Dermis blood vessel endothelial cell (primary cell): ENCODE measurements around the gene CLEC2L. TPM values are rescaled to one million over a fixed set of nuclear protein-coding genes. Genes with fewer than 3 reads are reported as not detected.

ENCODE experiments used
- DNase-seq: peaks from one replicate; pipeline ENCODE4 v3.0.0; 2010
- total RNA-seq: library from RNA; depleted of rRNA; stranded (reverse); fragments of >200 nt; gene quantifications from 2 replicates; pipeline ENCODE4 v1.2.3, GENCODE V29; 2014

Gene CLEC2L
- total RNA-seq, 1 donor from 2014 or later, result not detected

- no peak for DNase-seq
These were observed 52.9 kb downstream of the CLEC2L start for GRCh38 chr7:139576179-139576973.

DNA sequence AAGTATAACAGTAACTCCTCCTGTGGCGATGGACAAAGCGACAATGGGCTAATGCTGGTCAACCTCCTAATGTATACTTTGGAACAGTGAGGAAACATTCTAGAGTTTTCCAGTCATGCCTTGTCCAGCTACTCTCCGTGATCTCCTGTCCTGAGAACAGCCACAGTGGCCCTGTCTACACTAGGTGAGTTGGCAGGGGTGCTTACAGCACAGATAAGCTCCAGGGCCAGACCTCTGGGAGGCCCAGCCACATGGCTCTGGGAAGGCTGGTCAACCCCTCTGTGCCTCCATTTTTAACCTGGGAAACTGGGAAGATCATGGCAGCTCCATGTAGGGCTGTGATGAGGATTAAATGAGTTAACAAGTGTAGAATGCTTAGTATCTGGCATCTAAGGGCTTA, 57.0 kb downstream of the CLEC2L start:
- DNase-seq, result no peak

DNA sequence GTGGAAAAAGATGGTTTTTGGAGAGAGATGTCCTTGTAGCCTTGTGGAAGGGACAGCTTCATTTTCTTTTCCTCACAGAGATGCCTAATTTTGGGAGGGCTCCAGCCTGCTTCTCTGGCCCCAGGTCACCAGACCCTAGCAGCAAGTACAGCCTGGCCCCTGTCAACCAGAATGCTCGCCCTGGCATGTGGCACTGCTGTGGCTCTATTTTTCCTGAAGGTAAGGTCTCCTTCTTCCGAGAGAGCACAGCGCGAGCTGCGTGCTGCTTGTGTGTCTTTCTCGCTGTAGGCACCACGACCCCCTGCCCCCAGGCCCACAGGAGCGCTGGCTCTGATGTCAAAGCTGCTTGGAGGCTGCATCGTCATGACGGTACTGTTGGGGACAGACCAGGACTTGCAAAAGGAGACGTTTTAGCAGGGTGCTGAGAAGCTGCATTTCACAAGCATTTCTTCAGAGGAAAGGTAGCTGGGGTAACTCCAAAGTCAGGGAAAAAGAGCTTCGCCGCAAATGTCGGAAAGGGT, 58.7 kb downstream of the CLEC2L start:
- DNase-seq, result no peak

- DNase-seq, result no peak
These were observed 59.2 kb downstream of the CLEC2L start for GRCh38 chr7:139582671-139583155.

DNA sequence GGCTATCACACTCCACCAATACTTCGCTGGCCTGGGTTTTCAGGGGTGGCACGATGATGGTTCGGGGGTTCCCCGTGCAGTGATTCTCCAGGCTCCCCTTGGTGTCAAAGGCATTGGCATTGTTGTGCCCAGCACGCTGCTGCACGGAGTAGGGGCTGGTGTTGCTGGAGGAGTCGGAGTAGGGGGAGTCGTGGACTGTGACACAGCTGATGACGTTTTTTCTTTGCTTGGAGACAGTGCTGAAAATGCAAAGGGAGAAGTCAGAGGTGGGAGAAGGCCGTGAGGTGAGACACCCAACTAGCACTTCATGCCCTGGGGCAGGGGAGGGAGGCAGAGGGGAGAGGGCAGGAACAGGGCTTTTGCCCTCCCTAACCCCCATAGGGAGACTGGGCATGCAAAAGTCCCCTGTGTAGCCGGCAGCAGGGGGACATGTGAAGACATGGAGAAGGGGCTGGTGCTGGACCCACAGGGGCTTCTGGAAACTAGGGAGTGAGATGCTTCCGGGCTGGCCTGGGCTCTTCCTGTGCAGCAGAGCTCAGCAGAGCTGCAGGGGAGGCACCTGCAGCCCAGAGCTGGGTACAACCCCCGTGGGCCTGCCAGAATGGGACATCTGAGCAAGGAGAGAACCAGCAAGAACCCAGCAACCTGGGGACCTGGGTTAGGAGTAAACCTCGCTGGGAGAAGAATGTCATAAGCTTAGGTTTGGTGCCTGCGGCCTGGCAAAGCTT, 60.5 kb downstream of the CLEC2L start:
- DNase-seq, result no peak

DNA sequence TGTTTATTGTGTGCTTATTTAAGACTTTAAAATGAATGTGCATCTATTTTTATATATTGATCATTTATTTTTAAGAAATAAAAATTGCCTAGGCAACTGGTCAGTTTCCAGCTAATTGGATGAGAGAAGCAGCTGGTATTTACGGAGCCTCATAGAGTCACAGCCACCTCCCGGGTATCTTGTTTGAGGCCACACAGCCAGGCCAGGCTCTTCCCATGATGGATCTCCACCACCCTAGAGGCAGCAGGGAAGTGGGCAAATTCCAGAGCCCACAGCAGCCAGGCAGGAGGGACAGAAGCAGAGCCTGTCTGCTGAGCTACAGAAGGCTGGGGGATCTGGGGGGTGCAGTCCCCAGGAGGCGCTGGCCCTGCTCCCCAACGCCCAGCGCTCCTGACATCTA, 61.6 kb downstream of the CLEC2L start:
- DNase-seq, result no peak

GRCh38 chr7:139586286-139586685, 62.8 kb downstream of the CLEC2L start:
- DNase-seq, result no peak

GRCh38 chr7:139587535-139587934, 64.0 kb downstream of the CLEC2L start:
- DNase-seq, result no peak

DNA sequence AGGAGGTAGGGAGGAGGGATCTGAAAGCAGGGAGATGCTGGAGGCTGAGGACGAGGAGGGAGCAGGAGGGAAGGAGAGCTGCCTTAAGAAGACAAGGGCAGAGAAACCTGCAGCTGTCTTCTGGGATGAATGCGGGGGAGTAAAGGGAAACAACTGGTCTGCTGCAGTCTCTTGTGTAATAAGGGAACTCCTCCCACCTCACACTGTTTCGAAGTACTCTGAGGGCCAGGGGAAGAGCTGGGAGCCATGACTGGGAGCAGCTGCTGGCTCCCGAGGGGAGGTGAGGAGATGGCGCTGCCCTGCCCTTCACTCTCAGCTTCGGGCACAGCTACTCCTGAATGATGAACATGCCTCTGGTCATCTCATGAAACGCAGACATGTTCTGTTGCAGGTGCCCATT, 65.1 kb downstream of the CLEC2L start:
- DNase-seq, result no peak

DNA sequence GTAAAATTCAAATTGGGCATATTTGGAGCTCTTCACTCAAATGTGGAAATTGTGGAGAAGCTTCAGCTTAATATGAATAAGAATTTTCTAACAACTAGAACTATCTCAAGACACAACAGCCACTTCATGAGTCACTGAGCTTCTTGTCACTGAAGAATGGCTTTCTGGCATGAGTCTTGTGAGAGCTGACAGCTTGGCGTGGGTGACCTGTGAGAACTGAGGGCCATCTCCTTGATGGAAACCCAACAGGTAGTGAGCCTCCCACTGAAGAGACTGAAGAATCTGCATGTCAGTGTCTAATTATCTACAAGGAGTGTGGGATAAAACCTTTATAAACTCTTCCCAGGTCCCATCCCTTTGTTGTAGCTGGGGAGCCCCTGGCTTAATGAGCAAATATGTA, 66.0 kb downstream of the CLEC2L start:
- DNase-seq, result no peak

DNA sequence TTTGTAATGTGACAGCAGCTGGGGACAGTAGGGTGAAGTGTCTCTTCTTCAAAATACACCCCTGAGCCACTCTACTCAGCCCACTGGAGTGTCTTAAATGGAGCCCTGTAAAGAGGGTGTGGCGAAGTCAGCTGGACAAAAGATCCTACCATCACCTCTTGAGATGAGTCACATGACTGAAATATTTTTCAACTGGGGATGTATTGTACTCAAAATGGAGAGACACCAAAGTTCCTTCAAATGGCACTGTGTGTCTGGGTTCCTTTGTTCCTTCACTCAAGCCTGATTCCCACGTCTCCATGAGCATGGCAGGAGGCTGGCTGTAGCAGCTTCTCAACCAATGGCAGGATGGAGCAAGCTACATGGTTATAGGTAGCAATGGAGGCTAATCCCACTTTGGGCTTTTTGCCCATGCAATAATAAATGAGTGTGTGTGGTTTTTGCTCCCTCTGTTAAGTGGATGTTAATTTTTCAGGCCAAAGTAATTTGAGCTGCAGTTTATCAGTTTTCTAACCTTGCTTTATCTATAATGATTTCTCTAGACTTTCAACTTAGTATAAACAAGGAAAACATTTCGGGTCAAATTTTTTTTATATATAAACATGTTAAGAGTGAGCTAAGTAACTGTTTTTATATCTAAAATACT, 68.2 kb downstream of the CLEC2L start:
- no peak for DNase-seq

- DNase-seq, result no peak
These were observed 69.4 kb downstream of the CLEC2L start for GRCh38 chr7:139592801-139593461.

- DNase-seq, result no peak
These were observed 70.6 kb downstream of the CLEC2L start for GRCh38 chr7:139594090-139594489.

Other genes starting within 250 kb of the CLEC2L start
- 6.3 and 9.7 TPM in 2 replicates for gene FMC1, start 182.3 kb upstream of the CLEC2L start, total RNA-seq
- gene LUC7L2, start 163.8 kb upstream of the CLEC2L start, total RNA-seq, result 38.8 and 53.2 TPM in 2 replicates
- 0.09 and 0.34 TPM in 2 replicates for gene KLRG2, start 40.0 kb upstream of the CLEC2L start, total RNA-seq